Activated T-cell treated with anti-CD3 and anti-CD28 coated beads, Interleukin-2, amount 50 U/mL, for 1 hour (primary cell): ENCODE results near the gene GGACT.

Experiments used
- DNase-seq: peaks from one replicate; pipeline ENCODE4 v3.0.0-alpha.2; 2020

GGACT gene

GRCh38 chr13:100546713-100547405, 41.7 kb downstream of the GGACT start:
- DNase-seq = no peak

- no peak for DNase-seq
Observed at GRCh38 chr13:100545684-100546061, 42.9 kb downstream of the GGACT start.

- DNase-seq = no peak
Observed at GRCh38 chr13:100544866-100545683, 43.5 kb downstream of the GGACT start.

- no peak for DNase-seq
Observed at GRCh38 chr13:100543872-100544602, 44.6 kb downstream of the GGACT start.

GRCh38 chr13:100542826-100543156, 45.8 kb downstream of the GGACT start:
- no peak for DNase-seq

GRCh38 chr13:100541897-100542825, 46.4 kb downstream of the GGACT start:
- DNase-seq = no peak

GRCh38 chr13:100540621-100541020, 48.0 kb downstream of the GGACT start:
- no peak for DNase-seq

GRCh38 chr13:100537951-100538462, 50.6 kb downstream of the GGACT start:
- no peak for DNase-seq

- no peak for DNase-seq
Observed at GRCh38 chr13:100537486-100537885, 51.1 kb downstream of the GGACT start.

GRCh38 chr13:100536643-100537180, 51.9 kb downstream of the GGACT start:
- DNase-seq = no peak

GRCh38 chr13:100535426-100536135, 53.0 kb downstream of the GGACT start:
- DNase-seq = no peak

- DNase-seq = no peak
Observed at GRCh38 chr13:100534911-100535310, 53.7 kb downstream of the GGACT start.

- no peak for DNase-seq
Observed at GRCh38 chr13:100534147-100534843, 54.3 kb downstream of the GGACT start.

- no peak for DNase-seq
Observed at GRCh38 chr13:100533588-100534041, 55.0 kb downstream of the GGACT start.

GRCh38 chr13:100532836-100533435, 55.7 kb downstream of the GGACT start:
- DNase-seq = no peak

GRCh38 chr13:100532090-100532766, 56.4 kb downstream of the GGACT start:
- no peak for DNase-seq

- DNase-seq = no peak
Observed at GRCh38 chr13:100530671-100531213, 57.8 kb downstream of the GGACT start.

GRCh38 chr13:100529666-100530377, 58.8 kb downstream of the GGACT start:
- DNase-seq = no peak

GRCh38 chr13:100528820-100529219, 59.8 kb downstream of the GGACT start:
- no peak for DNase-seq
